GM12878 (cell line): ENCODE results near the gene FAM200A. TPM values are rescaled to one million over a fixed set of nuclear protein-coding genes. Genes with fewer than 3 reads are reported as not detected.

Source experiments
- CBX3 ChIP-seq: fragments of 200-600 bp; sonication (generic); IDR thresholded peaks from 2 replicates; pipeline ENCODE4 v1.6.1; 2016; ENCODE audit warnings: low read depth, borderline replicate concordance
- DPF2 ChIP-seq: fragments of 450-650 bp; IDR thresholded peaks from 2 replicates; pipeline ENCODE4 v1.6.1; 2017; ENCODE audit warnings: mild to moderate bottlenecking
- E2F8 ChIP-seq: fragments of 450-650 bp; IDR thresholded peaks from 2 replicates; pipeline ENCODE4 v1.6.1; 2018; ENCODE audit warnings: mild to moderate bottlenecking, low read depth, moderate library complexity; ENCODE audit not compliant: partially characterized antibody
- EP300 ChIP-seq, 2 experiments: fragments of 150-350 bp in 1 of 2; IDR thresholded peaks; 2 replicates each; pipeline ENCODE4 v1.6.1; 2011 to 2012; ENCODE audit warnings: low read depth in 2 of 2, low read length in 2 of 2, borderline replicate concordance in 1 of 2, improper control_type of control experiment in 1 of 2, inconsistent platforms in 1 of 2; ENCODE audit not compliant: control insufficient read depth in 1 of 2
- KLF5 ChIP-seq: fragments of 450-650 bp; IDR thresholded peaks from 2 replicates; pipeline ENCODE4 v1.6.1; 2014; ENCODE audit warnings: mild to moderate bottlenecking; ENCODE audit not compliant: partially characterized antibody
- LARP7 ChIP-seq: fragments of 450-650 bp; IDR thresholded peaks from 2 replicates; pipeline ENCODE4 v1.6.1; 2017; ENCODE audit warnings: mild to moderate bottlenecking
- MXI1 ChIP-seq: fragments of 150-350 bp; IDR thresholded peaks from 2 replicates; pipeline ENCODE4 v1.6.1; 2011; ENCODE audit warnings: low read depth, mild to moderate bottlenecking, inconsistent platforms, low read length, improper control_type of control experiment
- PAX5 ChIP-seq: IDR thresholded peaks from 2 replicates; pipeline ENCODE4 v1.6.1; 2011; ENCODE audit warnings: low read depth, low read length, borderline replicate concordance
- SP1 ChIP-seq: IDR thresholded peaks from one replicate; pipeline ENCODE4 v1.6.1; 2011; ENCODE audit warnings: low read depth, low read length
- TBL1XR1 ChIP-seq: IDR thresholded peaks from 2 replicates; pipeline ENCODE4 v1.6.1; 2012; ENCODE audit warnings: low read depth, low read length, improper control_type of control experiment
- TCF12 ChIP-seq: IDR thresholded peaks from 2 replicates; pipeline ENCODE4 v1.6.1; 2011; ENCODE audit warnings: low read depth, mild to moderate bottlenecking, low read length
- ZNF592 ChIP-seq: fragments of 450-650 bp; IDR thresholded peaks from 2 replicates; pipeline ENCODE4 v1.6.1; 2017; ENCODE audit warnings: mild to moderate bottlenecking, moderate library complexity
- ZNF622 ChIP-seq: fragments of 450-650 bp; IDR thresholded peaks from 2 replicates; pipeline ENCODE4 v1.6.1; 2017; ENCODE audit warnings: mild to moderate bottlenecking, inconsistent platforms
- polyA plus RNA-seq, 11 experiments: library from polyadenylated mRNA; depleted of rRNA in 4 of 11; unstranded in 6 of 11; stranded (reverse) in 5 of 11; fragments of >200 nt; fragmentation: Nextera tagmentation in 4 of 11; fragmentation: Illumina TruSeq in 1 of 11; extraction: Ambion mirVana in 4 of 11; extraction: Trizol in 1 of 11; gene quantifications; 1 replicate in 1 of 11; 2 replicates in 10 of 11; pipeline versions ENCODE4 v1.2.1 to v1.2.3, GENCODE V29; 2011 to 2016; ENCODE audit warnings: inconsistent platforms in 2 of 11, missing spikeins in 2 of 11, low read depth in 1 of 11
- total RNA-seq, 4 experiments: library from RNA; depleted of rRNA in 3 of 4; stranded (reverse); fragments of >200 nt in 3 of 4; fragmentation: Illumina TruSeq in 1 of 4; extraction: Trizol in 1 of 4; gene quantifications; 2 replicates each; pipeline versions ENCODE4 v1.2.1 to v1.2.3, GENCODE V29; 2013 to 2021

The FAM200A gene
- total and polyA plus RNA-seq, 10 of the 15 experiments (the other 5 are each of a cell fraction or from before 2014, with no cell fraction given) = 2.7 to 9.0 (median 6.5) TPM

GRCh38 chr7:99504603-99505323 lies 47.2 kb downstream of the FAM200A start, which contains the start of gene ZKSCAN5 (continued):
- TF ChIP-seq ZNF592 = no peak; the same call in 1 of the 2 replicates
- peak; percentile 16; the same call in 1 of the 2 replicates for TF ChIP-seq PAX5
- TF ChIP-seq DPF2 = no peak
- 0 out of 2 replicates have a peak, but pooled peaks have one; percentile 8 for TF ChIP-seq TBL1XR1
- peak; percentile 81 for TF ChIP-seq TCF12
- TF ChIP-seq E2F8 = peak; percentile 42
- no peak for TF ChIP-seq EP300 (IDR thresholded peaks at IDR 0.05; ENCODE audit: borderline replicate concordance in 1 of 2, control insufficient read depth in 1 of 2, low read depth in 2 of 2, low read length in 2 of 2)
- no peak for TF ChIP-seq LARP7
- no peak for TF ChIP-seq CBX3
- peak; percentile 35; the same call in 1 of the 2 replicates for TF ChIP-seq MXI1
- peak; percentile 87 for TF ChIP-seq SP1
- TF ChIP-seq ZNF622 = no peak
- TF ChIP-seq KLF5 = no peak
